ENCODE data around the gene PDIA2.

The PDIA2 gene

DNA sequence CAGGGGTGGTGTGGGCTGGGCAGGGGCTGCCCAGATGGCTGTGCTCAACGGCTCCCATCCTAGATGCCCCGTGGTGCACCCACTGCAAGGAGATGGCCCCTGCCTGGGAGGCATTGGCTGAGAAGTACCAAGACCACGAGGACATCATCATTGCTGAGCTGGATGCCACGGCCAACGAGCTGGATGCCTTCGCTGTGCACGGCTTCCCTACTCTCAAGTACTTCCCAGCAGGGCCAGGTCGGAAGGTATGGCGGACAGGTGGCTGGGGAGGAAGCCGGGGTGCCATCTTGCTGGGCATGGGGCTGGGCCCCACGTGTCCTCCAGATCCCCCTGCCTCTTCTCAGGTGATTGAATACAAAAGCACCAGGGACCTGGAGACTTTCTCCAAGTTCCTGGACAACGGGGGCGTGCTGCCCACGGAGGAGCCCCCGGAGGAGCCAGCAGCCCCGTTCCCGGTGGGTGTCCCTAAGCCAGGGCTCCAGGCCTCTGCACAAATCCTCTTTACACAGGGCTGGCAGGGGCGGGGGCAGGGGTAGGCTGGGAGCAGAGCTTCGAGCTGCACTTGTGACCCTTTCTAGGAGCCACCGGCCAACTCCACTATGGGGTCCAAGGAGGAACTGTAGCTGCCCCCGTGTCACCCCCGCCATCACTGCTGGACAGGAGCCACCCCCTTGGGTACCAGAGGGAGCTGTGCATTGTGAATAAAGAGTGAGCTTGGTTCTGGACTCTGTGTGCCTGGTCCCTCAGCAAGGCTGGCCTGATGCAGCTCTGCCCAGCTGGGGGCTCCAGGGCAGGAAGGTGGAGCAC is 3.7 kb downstream of the PDIA2 start:
- no peak for TF ChIP-seq CTCF (IDR thresholded peaks at IDR 0.05; ENCODE audit: low read length, missing control alignments)

DNA sequence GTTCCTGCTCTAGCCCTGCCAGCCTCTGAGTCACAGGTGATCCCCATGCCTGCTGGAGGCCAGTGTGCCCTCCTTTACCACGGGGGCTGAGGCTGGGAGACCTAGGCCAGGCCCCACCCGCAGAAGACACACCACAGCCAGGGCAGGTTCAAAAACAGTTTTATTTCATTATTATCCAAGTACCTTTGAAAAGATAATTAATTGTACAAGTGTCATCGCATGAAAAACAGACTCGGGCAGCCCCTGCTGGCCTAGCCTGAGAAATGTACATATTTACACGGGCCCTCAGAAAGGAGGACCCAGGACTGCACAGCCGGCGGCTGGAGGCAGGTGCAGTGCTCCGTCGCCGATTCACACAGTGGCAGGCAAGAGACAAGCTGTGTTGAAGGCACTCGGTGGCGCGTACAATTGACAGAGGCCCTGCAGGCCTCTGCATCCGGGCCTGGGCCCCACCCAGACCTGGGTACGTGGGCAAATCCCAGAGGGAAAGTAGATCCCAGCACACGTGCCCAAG is 4.4 kb downstream of the PDIA2 start:
- H3K4me3 ChIP-seq (replicated peaks; ENCODE audit: low read depth, low read length) = no peak overlapping the region
- no peak for DNase-seq (ENCODE audit: low read depth)
- no peak for TF ChIP-seq CTCF (IDR thresholded peaks at IDR 0.05; ENCODE audit: low read length, missing control alignments)

More for the DNA sequence above, 3.7 kb downstream of the PDIA2 start:
- no peak for DNase-seq (ENCODE audit: low read depth)
- no peak overlapping the region for H3K4me3 ChIP-seq (replicated peaks; ENCODE audit: low read depth, low read length)

DNA sequence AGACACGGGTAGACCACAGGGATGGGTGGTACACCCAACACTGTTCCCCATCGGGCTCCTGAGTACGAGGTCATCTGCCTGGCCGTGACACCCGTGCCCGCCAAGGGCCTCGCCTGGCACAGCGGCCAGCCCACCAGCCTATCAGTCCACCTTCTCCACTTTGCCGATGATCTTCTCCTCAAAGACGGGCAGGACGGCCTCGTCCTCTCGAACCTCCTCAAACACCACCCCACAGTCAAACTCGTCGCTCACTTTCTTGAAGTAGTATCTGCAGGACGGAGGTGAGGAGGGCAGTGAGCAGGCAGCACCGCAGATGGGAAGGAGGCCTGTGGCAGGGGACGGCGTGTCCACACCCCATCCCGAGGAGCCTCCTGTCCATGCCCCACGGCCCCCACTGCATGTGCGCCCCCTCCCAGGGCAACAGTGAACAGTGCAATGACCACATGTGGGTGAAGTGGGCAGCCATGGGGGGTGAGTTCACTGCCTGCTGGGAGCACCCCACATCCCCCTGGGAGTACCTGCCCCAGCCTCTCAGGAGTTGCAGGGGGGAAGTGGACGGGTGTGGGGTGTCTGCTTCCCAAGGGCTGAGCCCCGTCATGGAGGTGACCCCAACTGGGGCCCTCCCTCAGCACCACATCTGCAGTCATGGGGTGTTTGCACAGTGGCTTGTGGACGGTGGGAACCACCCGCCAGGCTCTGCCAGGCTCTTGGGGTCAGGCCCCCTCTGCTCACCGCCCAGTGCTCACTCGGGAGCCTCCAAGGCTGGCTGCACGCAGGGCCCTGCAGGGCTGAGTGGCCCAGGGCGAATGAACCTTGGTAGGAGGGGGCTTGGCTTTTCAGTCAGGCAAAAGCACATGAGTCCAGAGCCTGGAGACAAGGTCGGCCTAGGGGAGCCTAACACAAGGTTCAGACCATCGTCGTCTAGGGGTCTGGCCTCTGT is 5.3 kb downstream of the PDIA2 start:
- DNase-seq (ENCODE audit: low read depth) = no peak
- no peak for TF ChIP-seq CTCF (IDR thresholded peaks at IDR 0.05; ENCODE audit: low read length, missing control alignments)
- H3K4me3 ChIP-seq (replicated peaks; ENCODE audit: low read depth, low read length) = no peak overlapping the region

DNA sequence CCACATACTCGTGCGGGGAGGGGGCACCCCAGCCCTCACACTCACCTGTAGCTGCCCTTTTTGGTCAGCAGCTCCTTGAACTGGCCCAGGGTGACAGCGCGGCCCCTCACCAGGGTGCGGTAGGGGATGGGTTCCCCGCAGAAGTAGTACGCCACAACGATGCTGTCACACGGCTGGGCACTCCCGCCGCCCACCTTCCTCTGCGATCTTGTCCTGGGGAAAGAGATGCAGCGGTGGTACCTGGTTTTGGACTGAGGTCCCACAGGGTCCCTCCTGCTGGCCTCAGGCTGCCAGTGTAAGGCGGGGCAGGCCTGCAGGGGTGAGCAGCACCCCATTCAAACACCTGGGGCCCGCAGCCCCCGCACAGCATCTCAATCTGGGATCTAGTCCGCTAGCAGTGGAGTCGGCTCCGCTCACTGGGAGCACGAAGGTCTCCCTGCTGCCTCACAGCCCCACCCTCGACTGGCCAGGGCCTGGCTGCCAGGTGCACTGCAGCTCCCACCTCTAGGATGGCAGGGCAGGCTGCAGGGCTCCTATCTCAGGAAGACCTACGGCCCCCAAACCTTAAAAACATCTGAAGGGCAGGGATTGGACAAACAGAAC is 6.5 kb downstream of the PDIA2 start:
- TF ChIP-seq CTCF (IDR thresholded peaks at IDR 0.05; ENCODE audit: low read length, missing control alignments) = no peak

GRCh38 chr16:290015-290680 is 7.2 kb downstream of the PDIA2 start:
- no peak for DNase-seq (ENCODE audit: low read depth)
- no peak for TF ChIP-seq CTCF (IDR thresholded peaks at IDR 0.05; ENCODE audit: low read length, missing control alignments)
- H3K4me3 ChIP-seq (replicated peaks; ENCODE audit: low read depth, low read length) = no peak overlapping the region

More for the DNA sequence above, 6.5 kb downstream of the PDIA2 start:
- no peak for DNase-seq (ENCODE audit: low read depth)
- H3K4me3 ChIP-seq (replicated peaks; ENCODE audit: low read depth, low read length) = no peak overlapping the region

GRCh38 chr16:290681-291405 is 7.9 kb downstream of the PDIA2 start:
- DNase-seq (ENCODE audit: low read depth) = no peak
- no peak for TF ChIP-seq CTCF (IDR thresholded peaks at IDR 0.05; ENCODE audit: low read length, missing control alignments)
- no peak overlapping the region for H3K4me3 ChIP-seq (replicated peaks; ENCODE audit: low read depth, low read length)

Measured in fibroblast of pulmonary artery (primary cell).